GM18873 (cell line): ENCODE data around the gene KRTAP19-2.
"Not testable (repeated sequence)": the region's sequence is repeated elsewhere in the genome, so short reads cannot be mapped to it uniquely, and the experiment has no call there.

Source experiments
- ATAC-seq: cut with Tn5 transposase; IDR thresholded peaks from one replicate; pipeline ENCODE4 v1.9.1; 2021; ENCODE audit warnings: mild to moderate bottlenecking, moderate library complexity, moderate number of reproducible peaks; ENCODE audit not compliant: unreplicated experiment, low FRiP score

Gene KRTAP19-2

GRCh38 chr21:30487336-30487735 lies at the start of gene KRTAP19-2:
KRTAP19-2 (minus strand) TSS chr21:30487436; CDS start chr21:30487348, 88 bp downstream.
- ATAC-seq, result no peak

- no peak for ATAC-seq
Observed at GRCh38 chr21:30518876-30519275, 31.6 kb upstream of the KRTAP19-2 start.

GRCh38 chr21:30515681-30516080 lies 28.4 kb upstream of the KRTAP19-2 start:
- no peak for ATAC-seq

- not testable (repeated sequence) for ATAC-seq
Observed at GRCh38 chr21:30505621-30506205, 18.5 kb upstream of the KRTAP19-2 start.

GRCh38 chr21:30502041-30502440 lies 14.8 kb upstream of the KRTAP19-2 start, which contains the start of gene KRTAP19-5:
KRTAP19-5 (minus strand) TSS chr21:30502141; CDS start chr21:30502090, 51 bp downstream.
- no peak for ATAC-seq

GRCh38 chr21:30497065-30497464 lies 9.8 kb upstream of the KRTAP19-2 start, which contains the start of gene KRTAP19-4:
KRTAP19-4 (minus strand) TSS chr21:30497165; CDS start chr21:30497110, 55 bp downstream.
- ATAC-seq, result no peak

- no peak for ATAC-seq
Observed at GRCh38 chr21:30491963-30492428, 4.8 kb upstream of the KRTAP19-2 start, which contains the start of gene KRTAP19-3. KRTAP19-3 (minus strand) TSS chr21:30492013; CDS start chr21:30491957, 56 bp downstream.

GRCh38 chr21:30486180-30486579 lies 1.1 kb downstream of the KRTAP19-2 start:
- no peak for ATAC-seq

- no peak for ATAC-seq
Observed at GRCh38 chr21:30482130-30482529, 5.1 kb downstream of the KRTAP19-2 start.

- no peak for ATAC-seq
Observed at GRCh38 chr21:30480145-30480544, 7.1 kb downstream of the KRTAP19-2 start, which contains the start of gene KRTAP19-1. KRTAP19-1 (minus strand) TSS chr21:30480367; CDS start chr21:30480317, 50 bp downstream.

GRCh38 chr21:30479259-30479658 lies 8.0 kb downstream of the KRTAP19-2 start:
- ATAC-seq, result no peak

- no peak for ATAC-seq
Observed at GRCh38 chr21:30478004-30478403, 9.2 kb downstream of the KRTAP19-2 start.

- ATAC-seq, result no peak
Observed at GRCh38 chr21:30468900-30469714, 18.1 kb downstream of the KRTAP19-2 start.

- ATAC-seq, result no peak
Observed at GRCh38 chr21:30463713-30464112, 23.5 kb downstream of the KRTAP19-2 start.

GRCh38 chr21:30448514-30448913 lies 38.7 kb downstream of the KRTAP19-2 start:
- no peak for ATAC-seq

- ATAC-seq, result no peak
Observed at GRCh38 chr21:30447056-30447455, 40.2 kb downstream of the KRTAP19-2 start.

GRCh38 chr21:30444204-30444603 lies 43.0 kb downstream of the KRTAP19-2 start:
- ATAC-seq, result no peak

GRCh38 chr21:30443226-30443625 lies 44.0 kb downstream of the KRTAP19-2 start:
- ATAC-seq, result no peak

GRCh38 chr21:30439975-30440374 lies 47.3 kb downstream of the KRTAP19-2 start, which contains the start of gene KRTAP15-1:
KRTAP15-1 (plus strand) TSS chr21:30440275; CDS start chr21:30440328, 53 bp downstream.
- ATAC-seq, result no peak
